Hepatocyte (in vitro differentiated cells): ENCODE results near the gene CENPF. TPM values are rescaled to one million over a fixed set of nuclear protein-coding genes. Genes with fewer than 3 reads are reported as not detected.

Experiments
- DNase-seq: peaks from one replicate; pipeline ENCODE4 v3.0.0-alpha.2; 2016; ENCODE audit warnings: low spot score
- H2AFZ ChIP-seq: fragments of 200-600 bp; sonication (generic); 2 replicates; pipeline ENCODE4 v1.6.0; 2016; ENCODE audit warnings: antibody characterized with exemption, mild to moderate bottlenecking
- H3K27ac ChIP-seq: fragments of 200-600 bp; sonication (generic); 2 replicates; pipeline ENCODE4 v1.5.1; 2016; ENCODE audit warnings: mild to moderate bottlenecking
- H3K27me3 ChIP-seq: fragments of 200-600 bp; sonication (generic); 2 replicates; pipeline ENCODE4 v1.6.1; 2016
- H3K36me3 ChIP-seq: fragments of 200-600 bp; sonication (generic); replicated peaks from 2 replicates; pipeline ENCODE4 v1.5.1; 2016; ENCODE audit warnings: low read depth; ENCODE audit not compliant: insufficient read depth
- H3K4me1 ChIP-seq: fragments of 200-600 bp; sonication (generic); 2 replicates; pipeline ENCODE4 v1.5.1; 2016; ENCODE audit warnings: mild to moderate bottlenecking, moderate library complexity; ENCODE audit not compliant: insufficient read depth
- H3K4me2 ChIP-seq: fragments of 200-600 bp; sonication (generic); 2 replicates; pipeline ENCODE4 v1.6.0; 2016
- H3K4me3 ChIP-seq: fragments of 200-600 bp; sonication (generic); 2 replicates; pipeline ENCODE4 v1.5.1; 2016; ENCODE audit warnings: mild to moderate bottlenecking
- H3K79me2 ChIP-seq: fragments of 200-600 bp; sonication (generic); 2 replicates; pipeline ENCODE4 v1.6.0; 2017; ENCODE audit warnings: mild to moderate bottlenecking
- H3K9me2 ChIP-seq: fragments of 200-600 bp; sonication (generic); replicated peaks from 2 replicates; pipeline ENCODE4 v1.6.0; 2017; ENCODE audit warnings: mild to moderate bottlenecking; ENCODE audit not compliant: insufficient read depth
- H3K9me3 ChIP-seq: fragments of 200-600 bp; sonication (generic); 2 replicates; pipeline ENCODE4 v1.5.1; 2016; ENCODE audit warnings: low read depth, mild to moderate bottlenecking
- H4K20me1 ChIP-seq: fragments of 200-600 bp; sonication (generic); 2 replicates; pipeline ENCODE4 v1.6.0; 2016; ENCODE audit warnings: mild to moderate bottlenecking; ENCODE audit not compliant: insufficient read depth, poor library complexity, severe bottlenecking
- CTCF ChIP-seq: fragments of 200-600 bp; sonication (generic); IDR thresholded peaks from 2 replicates; pipeline ENCODE4 v1.5.1; 2016; ENCODE audit warnings: antibody characterized with exemption, mild to moderate bottlenecking; ENCODE audit not compliant: poor library complexity
- EZH2 ChIP-seq: fragments of 200-600 bp; sonication (generic); IDR thresholded peaks from 2 replicates; pipeline ENCODE4 v1.6.1; 2016; ENCODE audit warnings: antibody characterized with exemption, mild to moderate bottlenecking, borderline replicate concordance
- EZH2phosphoT487 ChIP-seq: fragments of 200-600 bp; sonication (generic); IDR thresholded peaks from one replicate; pipeline ENCODE4 v1.6.1; 2018; ENCODE audit warnings: antibody characterized with exemption, mild to moderate bottlenecking, low read depth, moderate library complexity; ENCODE audit not compliant: unreplicated experiment, severe bottlenecking
- WGBS: methylation state at CpG from one replicate; pipeline ENCODE4 v1.1.6; 2016; ENCODE audit warnings: low lambda C conversion rate; ENCODE audit errors: missing lambda C conversion rate; 5-methylcytosine and 5-hydroxymethylcytosine counted together
- polyA plus RNA-seq: library from polyadenylated mRNA; unstranded; fragments of >200 nt; fragmentation: Nextera tagmentation; extraction: Ambion mirVana; gene quantifications from 2 replicates; pipeline ENCODE4 v1.2.1, GENCODE V29; 2016
- total RNA-seq: library from RNA; depleted of rRNA; stranded (reverse); fragments of >200 nt; gene quantifications from 2 replicates; pipeline ENCODE4 v1.2.3, GENCODE V29; 2014

CENPF gene
- total and polyA plus RNA-seq, 2 experiments from 2014 or later, result 8.3 to 16.8 TPM

DNA sequence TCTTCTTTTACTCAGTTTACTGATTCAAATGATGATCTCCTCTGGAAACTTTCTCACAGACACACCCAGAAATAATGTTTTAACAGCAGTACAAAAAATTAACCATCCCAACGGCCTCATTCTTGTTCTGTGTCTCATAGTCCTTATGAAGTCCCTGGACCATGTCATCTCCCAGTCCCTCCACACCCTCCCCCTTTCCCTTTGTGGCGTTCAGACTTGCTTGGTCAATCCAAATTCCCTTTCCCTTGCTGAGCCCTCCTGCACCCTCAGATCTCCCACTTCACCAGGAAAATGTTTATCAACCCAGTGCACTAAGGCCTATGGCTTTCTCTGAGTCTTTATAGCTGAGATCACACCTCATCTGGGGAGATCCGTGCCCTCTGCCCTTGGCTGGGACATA, 85.9 kb downstream of the CENPF start:
- no peak overlapping the region for H3K27ac ChIP-seq
- no peaks in the 10 kb centered on the region for H3K79me2 ChIP-seq
- no peaks in the 10 kb centered on the region for H3K4me1 ChIP-seq
- DNase-seq, result no peak
- no peaks in the 10 kb centered on the region for H3K36me3 ChIP-seq
- 69% methylated on average over 3 of the region's 3 CpGs for WGBS
- H3K4me3 ChIP-seq, result no peak overlapping the region
- H3K9me2 ChIP-seq, result no peaks in the 10 kb centered on the region
- no peak overlapping the region for H2AFZ ChIP-seq
- H3K9me3 ChIP-seq, result no peaks in the 10 kb centered on the region
- no peaks in the 10 kb centered on the region for H4K20me1 ChIP-seq
- TF ChIP-seq CTCF (no peak), EZH2phosphoT487 (no peak), EZH2 (no peak)
- H3K27me3 ChIP-seq, result no peaks in the 10 kb centered on the region
- no peak overlapping the region for H3K4me2 ChIP-seq

GRCh38 chr1:214694769-214695168, 91.8 kb downstream of the CENPF start:
- Histone ChIP-seq H3K4me2 (no peak overlapping the region), H2AFZ (no peak overlapping the region), H3K9me2 (no peaks in the 10 kb centered on the region), H3K36me3 (no peaks in the 10 kb centered on the region), H3K27ac (no peak overlapping the region), H3K4me3 (no peak overlapping the region), H3K79me2 (no peaks in the 10 kb centered on the region), H3K4me1 (no peaks in the 10 kb centered on the region), H3K9me3 (no peaks in the 10 kb centered on the region), H4K20me1 (no peaks in the 10 kb centered on the region), H3K27me3 (no peaks in the 10 kb centered on the region)
- 62% methylated on average over 4 of the region's 4 CpGs for WGBS
- TF ChIP-seq EZH2 (no peak), CTCF (no peak), EZH2phosphoT487 (no peak)
- DNase-seq, result no peak

- no peaks in the 10 kb centered on the region for H3K27me3 ChIP-seq
- H3K79me2 ChIP-seq, result no peaks in the 10 kb centered on the region
- H3K4me3 ChIP-seq, result no peak overlapping the region
- no peaks in the 10 kb centered on the region for H3K36me3 ChIP-seq
- no peaks in the 10 kb centered on the region for H4K20me1 ChIP-seq
- H3K27ac ChIP-seq, result no peak overlapping the region
- H3K9me2 ChIP-seq, result no peaks in the 10 kb centered on the region
- DNase-seq, result no peak
- TF ChIP-seq CTCF (no peak), EZH2phosphoT487 (no peak), EZH2 (no peak)
- 83% methylated on average over 1 of the region's 1 CpG for WGBS
- no peaks in the 10 kb centered on the region for H3K4me1 ChIP-seq
- H2AFZ ChIP-seq, result no peak overlapping the region
- no peaks in the 10 kb centered on the region for H3K9me3 ChIP-seq
- H3K4me2 ChIP-seq, result no peak overlapping the region
Measured at GRCh38 chr1:214698559-214698958, 95.6 kb downstream of the CENPF start.

GRCh38 chr1:214700437-214700836, 97.4 kb downstream of the CENPF start:
- Histone ChIP-seq H2AFZ (peak overlapping the region; percentile 52), H3K4me1 (no peaks in the 10 kb centered on the region), H3K27me3 (no peaks in the 10 kb centered on the region), H3K9me3 (no peaks in the 10 kb centered on the region), H3K79me2 (no peaks in the 10 kb centered on the region), H3K9me2 (no peaks in the 10 kb centered on the region), H4K20me1 (no peaks in the 10 kb centered on the region), H3K4me3 (no peak overlapping the region), H3K36me3 (no peaks in the 10 kb centered on the region), H3K4me2 (no peak overlapping the region), H3K27ac (no peak overlapping the region)
- WGBS, result 33% methylated on average over 4 of the region's 4 CpGs
- no peak for TF ChIP-seq CTCF
- no peak for TF ChIP-seq EZH2phosphoT487
- TF ChIP-seq EZH2, result no peak
- DNase-seq, result no peak
